AG09319 (cell line): ENCODE results near the gene CUX1.
A peak's percentile ranks its signal among the peaks of the same experiment; 100 is the strongest.
"Not testable (repeated sequence)": the region's sequence is repeated elsewhere in the genome, so short reads cannot be mapped to it uniquely, and the experiment has no call there.

ENCODE experiments used
- DNase-seq: peaks from one replicate; pipeline ENCODE4 v3.0.0-alpha.2; 2010; ENCODE audit warnings: low read depth; ENCODE audit errors: extremely low read depth
- TF ChIP-seq, protein P1 (sequence below): IDR thresholded peaks from 2 replicates; pipeline ENCODE4 v1.5.1; 2011; ENCODE audit warnings: low read depth, mild to moderate bottlenecking, inconsistent platforms, low read length, moderate library complexity

CUX1 gene

GRCh38 chr7:101882005-101882421, 64.6 kb downstream of the CUX1 start:
- peak; percentile 93 for DNase-seq
- TF ChIP-seq, protein P1, sequence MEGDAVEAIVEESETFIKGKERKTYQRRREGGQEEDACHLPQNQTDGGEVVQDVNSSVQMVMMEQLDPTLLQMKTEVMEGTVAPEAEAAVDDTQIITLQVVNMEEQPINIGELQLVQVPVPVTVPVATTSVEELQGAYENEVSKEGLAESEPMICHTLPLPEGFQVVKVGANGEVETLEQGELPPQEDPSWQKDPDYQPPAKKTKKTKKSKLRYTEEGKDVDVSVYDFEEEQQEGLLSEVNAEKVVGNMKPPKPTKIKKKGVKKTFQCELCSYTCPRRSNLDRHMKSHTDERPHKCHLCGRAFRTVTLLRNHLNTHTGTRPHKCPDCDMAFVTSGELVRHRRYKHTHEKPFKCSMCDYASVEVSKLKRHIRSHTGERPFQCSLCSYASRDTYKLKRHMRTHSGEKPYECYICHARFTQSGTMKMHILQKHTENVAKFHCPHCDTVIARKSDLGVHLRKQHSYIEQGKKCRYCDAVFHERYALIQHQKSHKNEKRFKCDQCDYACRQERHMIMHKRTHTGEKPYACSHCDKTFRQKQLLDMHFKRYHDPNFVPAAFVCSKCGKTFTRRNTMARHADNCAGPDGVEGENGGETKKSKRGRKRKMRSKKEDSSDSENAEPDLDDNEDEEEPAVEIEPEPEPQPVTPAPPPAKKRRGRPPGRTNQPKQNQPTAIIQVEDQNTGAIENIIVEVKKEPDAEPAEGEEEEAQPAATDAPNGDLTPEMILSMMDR = no peak

- peak; percentile 99 for DNase-seq
Observed at GRCh38 chr7:101882595-101883564, 65.5 kb downstream of the CUX1 start.

DNA sequence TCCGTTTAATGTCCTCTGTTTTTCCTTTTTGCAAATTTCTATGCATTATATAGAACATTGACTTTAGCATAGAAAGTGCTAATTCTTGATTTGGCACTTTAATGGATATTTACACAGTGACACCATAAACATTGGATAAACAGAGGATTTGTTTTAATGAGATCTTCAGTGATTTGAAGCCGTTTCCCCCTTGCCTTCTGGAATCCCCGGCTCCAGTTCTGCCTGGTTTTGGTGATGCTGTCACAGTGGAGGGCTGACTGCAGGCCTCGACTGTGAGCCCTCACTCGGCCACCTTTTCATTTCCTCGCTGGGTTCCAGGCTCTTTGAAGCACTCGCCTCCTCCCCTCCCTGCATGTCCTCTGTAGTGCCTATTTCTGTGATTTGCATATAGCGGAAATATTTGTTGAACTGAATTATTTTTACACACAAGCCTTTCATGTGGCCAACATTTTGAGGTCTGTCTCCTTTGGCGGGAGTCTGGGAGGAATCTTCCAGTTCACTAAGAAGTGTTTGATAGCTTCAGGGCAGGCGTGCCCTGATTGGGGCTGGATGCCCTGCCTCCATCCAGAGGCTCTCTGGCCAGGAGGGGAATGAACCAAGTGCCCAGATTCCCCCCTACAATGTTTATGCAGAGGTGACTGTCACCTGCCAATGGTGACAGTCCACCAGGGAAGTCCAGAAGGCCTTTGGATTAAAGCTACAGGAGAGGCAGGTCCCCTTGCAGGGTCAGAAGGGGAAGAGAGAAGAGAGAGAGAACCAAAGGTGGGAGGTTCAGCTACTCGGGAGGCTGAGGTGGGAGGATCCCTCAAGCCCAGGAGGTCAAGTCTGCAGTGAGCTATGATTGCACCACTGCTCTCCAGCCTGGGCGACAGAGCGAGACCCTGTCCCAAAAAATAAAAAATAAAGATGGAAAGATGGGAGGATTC, 67.5 kb downstream of the CUX1 start:
- TF ChIP-seq, protein P1 = no peak
- no peak for DNase-seq

More at GRCh38 chr7:101882595-101883564, 65.5 kb downstream of the CUX1 start:
- TF ChIP-seq, protein P1 = peak; percentile 0; the same call in 1 of the 2 replicates

- no peak for DNase-seq
- TF ChIP-seq, protein P1 = no peak
Observed at GRCh38 chr7:101885597-101885955, 68.2 kb downstream of the CUX1 start.

- DNase-seq = not testable (repeated sequence)
Observed at GRCh38 chr7:101887352-101887751, 69.9 kb downstream of the CUX1 start.

DNA sequence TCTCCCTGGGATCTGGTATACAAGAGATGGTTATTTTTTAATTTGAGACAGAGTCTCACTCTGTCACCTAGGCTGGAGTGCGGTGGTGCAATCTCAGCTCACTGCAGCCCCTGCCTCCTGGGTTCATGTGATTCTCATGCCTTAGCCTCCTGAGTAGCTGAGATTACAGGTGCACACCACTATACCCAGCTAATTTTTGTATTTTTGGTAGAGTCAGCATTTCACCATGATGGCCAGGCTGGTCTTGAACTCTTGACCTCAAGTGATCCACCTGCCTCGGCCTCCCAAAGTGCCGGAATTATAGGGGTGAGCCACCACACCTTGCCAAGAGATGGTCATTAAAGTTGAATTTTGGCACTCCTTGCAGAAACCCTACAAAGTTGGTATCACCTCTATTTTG, 71.1 kb downstream of the CUX1 start:
- DNase-seq = not testable (repeated sequence)

DNA sequence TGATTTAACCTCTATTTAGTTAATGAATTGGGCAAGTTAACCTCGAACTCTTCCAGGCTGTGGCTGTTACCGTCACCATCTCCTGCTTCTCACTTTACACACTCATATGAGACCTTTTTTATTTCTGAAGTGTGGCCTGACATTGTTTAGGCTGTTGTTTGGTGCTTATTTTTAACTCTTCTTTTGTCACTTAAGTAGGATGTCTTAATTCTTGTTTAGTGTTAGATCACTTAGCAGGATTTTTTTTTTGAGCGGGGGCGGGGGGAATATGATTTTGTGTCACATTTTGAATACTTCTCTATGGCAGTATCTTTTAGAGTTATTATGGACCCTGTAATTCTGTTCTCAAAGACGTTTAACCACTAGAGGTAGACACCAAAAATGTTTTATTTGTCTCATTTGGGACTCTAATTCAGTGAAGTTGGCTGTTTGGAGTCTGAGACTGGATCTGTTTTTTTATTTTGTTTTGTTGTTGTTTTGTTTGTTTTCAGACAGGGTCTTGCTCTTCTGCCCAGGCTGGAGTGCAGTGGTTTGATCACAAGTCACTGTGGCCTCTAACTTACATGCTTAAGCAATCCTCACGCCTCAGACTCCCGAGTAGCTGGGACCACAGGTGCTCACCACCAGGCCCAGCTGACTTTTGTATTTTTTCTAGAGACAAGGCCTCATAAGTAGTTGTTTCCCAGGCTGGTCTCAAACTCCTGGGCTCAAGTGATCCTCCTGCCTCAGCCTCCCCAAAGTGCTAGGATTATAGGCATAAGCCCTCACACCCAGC, 73.5 kb downstream of the CUX1 start:
- DNase-seq = no peak
- TF ChIP-seq, protein P1 = no peak
